ENCODE measurements around the gene ABCA12.

Gene ABCA12

GRCh38 chr2:215029936-215030335 is 108.5 kb downstream of the ABCA12 start:
- no peak for DNase-seq

GRCh38 chr2:215028231-215028630 is 110.2 kb downstream of the ABCA12 start:
- DNase-seq = no peak

- DNase-seq = no peak
Observed at GRCh38 chr2:215027779-215028178, 110.6 kb downstream of the ABCA12 start.

- no peak for DNase-seq
Observed at GRCh38 chr2:215022910-215023309, 115.5 kb downstream of the ABCA12 start.

GRCh38 chr2:215022418-215022817 is 116.0 kb downstream of the ABCA12 start:
- no peak for DNase-seq

GRCh38 chr2:215020283-215020682 is 118.1 kb downstream of the ABCA12 start:
- no peak for DNase-seq

GRCh38 chr2:215019521-215020145 is 118.8 kb downstream of the ABCA12 start:
- DNase-seq = no peak

GRCh38 chr2:215019085-215019484 is 119.3 kb downstream of the ABCA12 start:
- no peak for DNase-seq

- DNase-seq = no peak
Observed at GRCh38 chr2:215015421-215015820, 123.0 kb downstream of the ABCA12 start.

- no peak for DNase-seq
Observed at GRCh38 chr2:215010390-215010789, 128.0 kb downstream of the ABCA12 start.

- no peak for DNase-seq
Observed at GRCh38 chr2:215003001-215003400, 135.4 kb downstream of the ABCA12 start.

- no peak for DNase-seq
Observed at GRCh38 chr2:215002500-215002899, 135.9 kb downstream of the ABCA12 start.

- no peak for DNase-seq
Observed at GRCh38 chr2:215000721-215001120, 137.7 kb downstream of the ABCA12 start.

- no peak for DNase-seq
Observed at GRCh38 chr2:214995926-214996670, 142.3 kb downstream of the ABCA12 start.

- DNase-seq = no peak
Observed at GRCh38 chr2:214995409-214995808, 143.0 kb downstream of the ABCA12 start.

GRCh38 chr2:214992911-214993310 is 145.5 kb downstream of the ABCA12 start:
- DNase-seq = no peak

GRCh38 chr2:214989187-214989586 is 149.2 kb downstream of the ABCA12 start:
- DNase-seq = no peak

GRCh38 chr2:214987261-214987660 is 151.2 kb downstream of the ABCA12 start:
- no peak for DNase-seq

- DNase-seq = no peak
Observed at GRCh38 chr2:214985619-214986018, 152.8 kb downstream of the ABCA12 start.

- DNase-seq = no peak
Observed at GRCh38 chr2:214966420-214966819, 172.0 kb downstream of the ABCA12 start.

- DNase-seq = no peak
Observed at GRCh38 chr2:214960677-214961076, 177.7 kb downstream of the ABCA12 start.

- DNase-seq = no peak
Observed at GRCh38 chr2:214946949-214947348, 191.5 kb downstream of the ABCA12 start.

- DNase-seq = no peak
Observed at GRCh38 chr2:214934006-214934405, 204.4 kb downstream of the ABCA12 start.

GRCh38 chr2:214904634-214905033 is 233.8 kb downstream of the ABCA12 start:
- no peak for DNase-seq

GRCh38 chr2:214904176-214904575 is 234.2 kb downstream of the ABCA12 start:
- no peak for DNase-seq

Data from DMS79 (cell line).